GM21786 (cell line): ENCODE data around the gene SYT13.

Experiments
- ATAC-seq: cut with Tn5 transposase; IDR thresholded peaks from one replicate; pipeline ENCODE4 v1.9.1; 2021; ENCODE audit not compliant: unreplicated experiment

The SYT13 gene

DNA sequence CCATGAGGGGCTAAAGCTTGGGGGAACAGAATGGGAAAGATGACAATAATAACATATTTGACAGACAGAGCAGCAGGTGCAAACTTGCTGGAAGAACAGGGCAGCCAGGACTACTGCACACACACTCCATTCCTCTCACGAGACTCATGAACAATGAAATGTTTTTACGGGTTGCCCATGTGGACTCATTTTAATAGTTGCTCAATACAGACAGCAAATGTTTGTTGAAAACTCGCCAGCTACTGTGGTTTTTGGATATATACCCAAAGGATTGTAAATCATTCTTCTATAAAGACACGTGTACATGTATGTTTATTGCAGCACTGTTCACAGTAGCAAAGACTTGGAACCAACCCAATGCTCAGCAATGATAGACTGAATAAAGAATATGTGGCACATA lies 10.3 kb downstream of the SYT13 start:
- ATAC-seq, result no peak

DNA sequence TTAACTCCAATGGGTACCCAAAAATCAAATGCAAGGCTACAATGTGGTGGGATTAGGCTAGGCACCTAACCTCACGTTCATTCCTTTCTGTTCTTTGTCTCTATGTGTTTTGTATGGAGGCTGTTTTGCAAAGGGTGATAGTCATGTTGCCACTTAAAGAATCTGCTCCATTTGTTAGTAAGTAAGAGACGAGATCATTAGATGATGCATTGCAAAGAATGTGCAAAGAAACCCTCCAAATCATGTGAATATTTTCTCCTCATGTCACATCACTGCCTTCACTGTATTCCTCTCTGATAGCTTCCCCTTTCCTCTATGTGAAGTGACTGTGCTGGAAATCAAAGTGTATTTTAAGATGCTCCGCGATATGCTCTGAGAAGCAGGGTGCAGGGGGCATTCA lies 11.9 kb downstream of the SYT13 start:
- no peak for ATAC-seq

DNA sequence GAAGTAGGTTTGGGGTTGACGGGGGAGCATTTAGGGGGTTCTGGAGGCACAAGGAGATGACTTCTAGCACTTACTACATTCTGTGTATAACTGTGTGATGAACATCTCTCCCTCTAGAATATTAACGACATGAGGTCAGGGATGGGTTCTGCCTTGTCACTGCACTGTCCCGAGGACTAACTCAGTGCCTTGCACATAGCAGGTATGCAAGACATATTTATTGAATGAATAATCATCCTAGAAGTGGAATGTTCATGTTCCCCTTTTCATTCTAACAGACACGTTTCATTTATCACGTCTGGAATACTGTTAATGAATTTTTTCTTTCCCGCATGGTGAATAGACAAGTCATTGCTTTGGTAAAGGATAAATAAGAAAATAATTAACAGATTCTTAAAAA lies 12.6 kb downstream of the SYT13 start:
- no peak for ATAC-seq

DNA sequence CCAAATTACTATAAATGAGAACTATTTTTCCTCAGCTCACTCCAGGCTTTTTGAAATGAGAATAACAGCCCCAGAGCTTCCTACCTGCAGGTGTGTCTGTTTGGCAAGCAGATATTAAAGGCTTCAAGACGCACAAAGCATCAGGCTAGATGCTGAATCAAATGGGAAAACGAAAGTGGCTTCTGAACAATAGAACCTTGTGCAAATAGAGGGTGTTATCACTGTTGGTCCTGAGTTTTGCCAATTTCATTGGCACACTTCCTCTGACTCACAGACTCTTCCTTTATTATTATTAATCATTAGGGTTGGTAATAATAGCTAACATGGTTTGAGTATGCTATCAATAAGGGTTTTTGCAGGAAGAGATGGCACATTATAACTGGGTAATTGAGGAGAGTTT lies 13.4 kb downstream of the SYT13 start:
- ATAC-seq, result no peak

DNA sequence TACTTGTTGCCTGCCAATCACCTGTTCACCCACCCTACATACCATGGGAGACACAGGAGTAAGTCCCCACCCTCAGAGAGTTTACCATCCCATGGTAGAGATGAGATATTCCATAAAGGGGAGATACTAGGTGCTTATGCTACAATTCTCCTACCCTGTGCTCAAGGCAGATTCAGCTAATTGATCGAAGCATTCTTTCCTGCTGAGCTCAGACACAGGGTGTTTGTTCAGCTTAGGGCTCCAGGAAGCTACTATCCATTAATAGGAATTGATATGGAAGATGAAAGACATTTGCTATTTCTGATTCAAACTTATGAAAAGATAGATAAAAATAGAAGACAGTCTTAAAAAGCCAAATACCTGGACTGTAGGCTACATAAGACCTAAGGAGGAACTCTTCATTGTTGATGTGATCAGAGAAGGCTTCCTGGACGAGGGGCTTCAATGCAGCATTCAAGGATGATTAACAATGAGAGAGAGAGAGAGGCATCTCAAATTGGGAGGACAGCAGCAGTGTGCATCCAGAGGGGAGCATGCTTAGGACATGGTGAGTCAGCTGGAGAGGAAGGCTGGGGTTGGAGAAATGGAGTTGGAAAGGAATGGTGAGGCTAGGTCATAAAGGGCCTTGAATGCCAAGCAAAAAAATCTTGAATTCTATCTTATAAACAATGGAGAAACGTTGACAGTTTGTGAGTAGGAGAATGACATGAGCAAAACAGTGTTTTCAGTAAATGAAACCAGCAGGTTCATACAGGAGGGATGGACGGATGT lies 15.0 kb downstream of the SYT13 start:
- no peak for ATAC-seq

DNA sequence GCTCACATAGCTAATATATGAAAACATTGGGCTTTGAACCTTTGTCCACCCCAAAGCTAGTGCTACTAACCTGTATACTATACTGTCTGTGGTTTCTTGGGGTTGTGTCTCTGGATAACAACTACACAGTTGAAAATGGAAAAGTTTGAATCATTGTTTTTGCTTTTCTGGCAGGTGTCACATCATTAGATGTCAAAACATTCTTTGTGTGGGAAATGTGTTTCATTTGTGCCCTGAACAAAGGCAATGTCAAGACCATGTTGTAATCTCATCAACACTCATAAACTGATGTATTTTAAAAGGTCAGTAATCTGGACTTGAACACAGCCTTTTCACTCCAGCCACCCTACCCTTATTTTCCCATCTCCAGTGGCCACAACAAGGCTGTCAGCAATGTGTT lies 16.5 kb downstream of the SYT13 start:
- no peak for ATAC-seq

DNA sequence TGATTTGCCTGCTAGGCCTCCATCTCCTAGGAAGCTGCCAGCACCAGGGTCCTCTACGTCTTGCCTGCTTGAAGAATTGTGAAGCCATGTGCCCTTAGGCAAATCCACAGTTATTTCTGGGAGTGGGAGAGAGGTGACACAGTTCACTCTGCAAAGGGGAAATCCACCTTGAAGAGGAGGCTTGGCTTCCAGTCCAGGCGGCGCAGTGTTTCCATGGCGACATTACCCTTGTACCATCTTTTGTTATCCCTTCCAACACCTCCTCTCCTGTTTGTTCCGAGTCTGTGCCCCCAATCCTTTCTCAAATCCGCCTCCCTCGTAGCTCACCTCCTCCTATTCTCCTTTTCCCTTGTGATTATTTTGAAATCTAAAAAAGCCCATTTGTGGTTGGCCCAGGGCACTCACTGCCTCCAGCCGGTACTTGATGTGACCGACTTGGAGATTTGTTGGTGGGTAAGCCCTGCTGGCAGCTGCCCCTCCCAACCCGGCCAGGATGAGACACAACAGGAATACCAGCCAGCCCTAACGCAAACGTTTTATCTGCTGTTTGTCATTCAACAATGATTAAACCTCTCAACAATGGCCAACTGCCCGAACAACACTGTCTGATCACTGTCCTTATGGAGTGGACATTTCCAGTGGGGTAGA lies 18.4 kb downstream of the SYT13 start:
- ATAC-seq, result no peak

DNA sequence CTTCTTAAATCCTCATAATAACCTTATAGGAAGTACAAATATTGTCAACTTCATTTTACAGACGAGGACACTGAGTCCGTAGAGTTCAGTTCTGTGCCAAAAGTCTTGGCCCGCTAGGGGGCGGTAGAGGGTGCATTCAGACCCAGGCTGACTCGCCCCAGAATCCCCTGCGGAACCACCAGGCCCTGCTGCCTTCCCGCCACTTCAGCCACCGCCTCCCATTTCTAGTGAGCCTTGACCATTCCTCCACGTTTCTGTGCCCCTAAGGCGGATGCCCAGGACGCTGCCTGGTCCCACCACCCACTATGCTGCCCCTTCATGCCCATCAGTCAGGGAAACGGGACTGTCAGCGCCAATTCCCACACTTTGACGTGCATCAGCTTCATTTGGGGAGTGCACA lies 19.1 kb downstream of the SYT13 start:
- ATAC-seq, result no peak

DNA sequence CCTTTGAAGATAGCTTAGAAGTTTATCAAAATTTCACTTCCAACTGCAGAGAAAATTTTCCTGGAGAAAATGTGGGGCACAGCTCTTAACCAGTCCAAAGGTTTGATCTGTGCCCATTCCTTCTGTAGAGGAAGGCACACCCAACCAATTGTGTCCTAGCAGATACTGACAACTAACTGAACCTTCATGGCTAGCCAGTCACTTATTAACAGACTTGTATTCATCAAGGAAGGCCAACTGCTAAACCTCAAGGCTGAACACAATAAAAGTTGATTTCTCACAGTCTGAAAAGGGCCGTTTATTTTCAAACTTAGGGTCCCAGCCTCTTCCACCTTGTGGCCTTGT lies 19.5 kb downstream of the SYT13 start:
- ATAC-seq, result no peak

DNA sequence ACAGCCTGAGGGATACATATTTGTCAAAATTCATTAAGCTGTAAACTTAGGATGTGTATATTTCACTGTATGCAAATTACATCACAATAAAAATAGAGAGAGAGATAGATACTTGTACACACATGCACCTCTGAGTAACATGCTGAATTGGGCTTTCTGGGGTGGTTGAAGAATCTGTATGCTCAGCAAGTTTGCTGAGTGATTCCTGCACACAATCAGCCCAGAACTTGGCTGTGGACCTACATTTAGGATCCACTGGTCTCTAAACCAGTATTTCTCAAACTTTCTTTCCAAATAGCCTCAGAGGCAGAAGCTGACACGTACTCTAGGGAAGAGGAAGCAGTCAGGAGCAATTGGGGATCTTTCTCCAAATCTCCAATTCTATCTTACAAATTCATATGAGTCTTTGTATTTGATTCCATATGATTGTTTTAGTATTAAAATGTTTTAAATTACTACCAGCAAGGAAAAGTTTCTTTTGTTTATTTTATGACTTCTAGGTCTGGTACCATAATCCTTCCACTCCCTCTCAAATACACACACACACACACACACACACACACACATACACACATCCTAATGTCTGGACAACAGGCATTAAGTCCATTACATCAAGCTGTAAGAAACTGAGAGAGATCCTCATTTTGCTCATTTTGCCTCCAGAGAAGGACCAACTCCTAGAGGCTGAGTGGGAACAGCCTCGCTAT lies 20.0 kb downstream of the SYT13 start:
- ATAC-seq, result no peak

DNA sequence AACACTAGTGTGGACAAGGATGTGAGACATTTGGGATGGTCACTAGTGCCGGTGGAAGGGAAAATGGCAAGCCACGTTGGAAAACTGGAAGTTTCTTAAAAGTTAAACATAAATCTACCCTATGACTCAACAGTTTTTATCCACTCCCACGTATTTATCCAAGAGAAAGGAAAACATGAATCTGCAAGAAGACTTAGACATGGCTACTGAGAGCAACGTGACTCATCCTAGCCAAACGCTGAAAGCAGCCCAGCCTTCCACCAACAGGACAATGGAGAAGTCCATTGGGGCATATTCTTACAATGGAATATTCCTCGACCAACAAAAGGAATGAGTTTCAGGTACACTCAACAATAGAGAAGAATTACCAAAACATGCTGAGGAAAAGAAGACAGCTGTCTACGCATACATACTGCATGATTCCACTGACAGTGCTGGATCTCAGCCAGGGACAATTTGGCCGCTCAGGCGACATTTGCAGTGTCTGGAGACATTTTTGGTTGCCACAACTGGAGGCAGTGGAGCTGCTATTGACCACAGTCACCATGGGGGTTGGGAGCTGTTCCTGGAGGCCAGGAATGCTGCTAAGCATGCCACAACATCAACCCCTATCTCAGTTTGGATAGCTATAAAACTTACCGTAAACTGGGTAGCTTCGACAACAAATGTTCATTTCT lies 21.2 kb downstream of the SYT13 start:
- no peak for ATAC-seq

DNA sequence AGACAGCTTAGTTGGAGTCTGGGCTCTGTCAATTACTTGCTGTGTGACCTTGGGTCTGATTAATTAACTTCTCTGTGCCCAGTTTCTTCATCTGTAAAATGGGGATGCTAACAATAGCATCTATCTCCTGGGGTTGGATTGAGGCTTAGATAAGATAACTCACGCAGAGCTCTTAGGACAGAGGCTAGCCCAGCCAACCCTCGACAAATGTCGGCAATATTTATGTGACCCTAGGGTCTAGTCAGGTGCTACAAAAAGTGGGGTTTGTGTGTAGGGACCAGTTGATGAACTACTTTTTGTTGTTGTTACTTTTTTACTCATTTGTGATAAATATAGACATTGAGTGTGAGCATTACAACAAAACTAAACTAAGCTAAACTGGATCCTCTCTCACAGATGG lies 22.4 kb downstream of the SYT13 start:
- no peak for ATAC-seq

DNA sequence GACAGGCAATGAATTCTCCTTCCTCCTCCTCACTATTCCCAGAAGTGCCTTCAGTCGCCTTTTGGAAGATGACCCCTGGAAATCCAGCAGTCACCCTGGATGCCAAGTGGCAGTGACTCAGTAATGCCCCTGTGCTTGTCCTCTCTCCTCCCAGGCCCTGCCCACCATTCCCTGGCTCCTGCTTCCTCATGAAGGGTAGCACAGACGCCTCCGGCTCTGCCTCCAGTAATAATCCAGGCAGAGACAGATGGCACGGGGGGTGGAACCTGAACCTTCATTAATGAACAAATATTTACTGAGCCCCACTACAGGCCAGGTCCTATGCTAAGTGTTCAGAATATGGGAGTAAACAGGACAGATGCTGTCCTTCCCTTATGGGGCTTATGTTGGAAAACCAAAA lies 23.2 kb downstream of the SYT13 start:
- ATAC-seq, result no peak

DNA sequence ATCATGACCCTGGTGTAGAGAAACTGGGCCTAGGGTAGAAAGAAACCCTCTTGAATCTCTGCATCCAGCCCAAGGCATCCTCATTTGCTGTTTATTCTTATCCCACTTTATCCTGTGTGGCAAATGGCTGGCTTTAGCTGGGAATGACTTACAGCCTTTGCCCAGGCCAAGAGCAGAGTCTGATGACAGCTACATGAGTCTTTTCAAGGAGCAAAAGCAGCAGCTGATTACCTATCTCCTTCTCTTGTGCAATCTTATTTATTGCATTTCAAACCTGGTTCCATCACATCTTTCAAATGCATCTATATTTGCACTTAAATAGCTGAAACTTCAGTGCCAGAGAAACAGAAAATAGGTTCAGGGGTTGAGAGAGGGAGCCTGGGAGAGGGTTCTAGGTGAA lies 26.1 kb downstream of the SYT13 start:
- no peak for ATAC-seq

DNA sequence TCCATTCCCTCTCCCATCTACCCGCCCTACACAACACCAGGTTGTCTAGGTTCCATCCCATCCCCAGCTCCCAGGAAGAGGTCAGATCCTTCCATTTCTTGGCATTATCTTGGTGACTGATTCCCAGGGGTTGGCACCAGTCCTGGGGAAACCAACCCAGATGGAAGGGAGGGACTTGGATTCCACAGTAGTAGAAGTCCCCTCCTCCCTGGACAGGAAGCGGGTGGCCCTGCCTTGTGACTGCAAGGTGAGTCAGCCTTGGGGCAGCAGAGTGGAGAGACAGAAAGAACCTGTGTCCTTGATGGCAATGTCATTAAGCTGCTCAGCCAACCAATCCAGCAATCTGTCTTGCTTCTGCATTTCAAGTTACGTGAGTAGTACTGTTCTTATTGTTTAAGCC lies 26.5 kb downstream of the SYT13 start:
- ATAC-seq, result no peak

DNA sequence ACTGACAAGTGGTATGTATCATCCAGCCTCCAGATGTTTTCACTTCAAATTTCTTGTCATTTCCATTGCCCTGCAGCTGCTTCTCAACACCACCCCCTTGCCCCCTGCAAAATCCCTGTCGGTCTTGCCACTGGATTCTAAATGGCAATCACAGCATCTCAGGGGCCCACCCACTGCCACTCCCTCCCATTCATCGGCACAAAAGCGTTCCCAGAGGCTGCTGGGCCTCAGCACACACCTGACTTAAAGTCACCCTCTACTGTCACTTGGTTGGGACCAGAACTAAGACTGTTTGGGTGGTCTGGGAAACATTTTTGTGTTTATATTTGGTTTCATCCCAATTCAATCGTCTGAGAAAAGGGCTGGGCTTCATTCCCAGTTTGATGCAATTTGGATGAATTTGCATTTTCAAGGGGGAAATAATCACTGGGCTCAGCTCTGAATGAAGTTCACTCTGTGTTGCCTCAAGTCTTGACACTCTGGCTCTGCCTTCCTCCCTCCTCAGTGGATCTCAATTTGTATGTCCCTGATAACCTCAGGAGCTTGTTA lies 27.1 kb downstream of the SYT13 start:
- ATAC-seq, result no peak

DNA sequence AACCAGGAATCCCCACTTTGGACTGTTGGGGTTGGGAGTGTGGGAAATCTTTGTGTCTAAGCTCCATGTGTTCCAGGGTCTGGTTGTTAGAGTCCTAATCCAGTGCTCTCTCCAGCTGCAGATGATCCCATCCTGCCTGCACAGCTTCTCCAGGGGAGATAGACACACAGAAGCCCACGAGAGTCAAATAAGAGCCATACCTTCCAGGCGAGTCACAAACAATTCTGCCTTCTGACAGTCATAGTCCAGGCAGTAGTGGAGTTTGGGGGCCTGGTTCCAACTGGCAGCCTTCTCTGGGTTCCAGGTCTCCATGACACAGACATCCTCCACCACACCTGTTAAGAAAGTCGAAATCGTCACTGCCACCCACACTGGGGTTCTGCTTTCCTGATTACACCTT lies 32.1 kb downstream of the SYT13 start:
- ATAC-seq, result no peak

DNA sequence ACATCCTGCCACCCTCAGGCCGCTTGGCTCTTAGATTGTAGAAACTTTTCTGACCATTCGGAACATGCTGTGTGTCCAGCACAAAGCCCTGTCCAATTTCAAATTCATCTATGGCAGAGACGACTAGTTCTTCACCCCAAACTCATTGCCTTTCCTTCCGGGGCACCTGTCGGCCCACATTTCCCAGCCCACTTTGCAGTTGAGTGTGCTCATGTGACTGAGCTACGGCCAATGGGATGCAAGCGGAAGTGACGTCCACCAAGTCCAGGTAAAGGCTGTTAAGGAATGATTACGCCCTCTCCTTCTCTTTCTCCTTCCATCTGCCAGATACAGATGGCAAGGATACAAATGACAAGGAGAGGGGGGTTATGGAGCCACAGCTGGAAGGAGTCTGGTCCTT lies 32.5 kb downstream of the SYT13 start:
- no peak for ATAC-seq

DNA sequence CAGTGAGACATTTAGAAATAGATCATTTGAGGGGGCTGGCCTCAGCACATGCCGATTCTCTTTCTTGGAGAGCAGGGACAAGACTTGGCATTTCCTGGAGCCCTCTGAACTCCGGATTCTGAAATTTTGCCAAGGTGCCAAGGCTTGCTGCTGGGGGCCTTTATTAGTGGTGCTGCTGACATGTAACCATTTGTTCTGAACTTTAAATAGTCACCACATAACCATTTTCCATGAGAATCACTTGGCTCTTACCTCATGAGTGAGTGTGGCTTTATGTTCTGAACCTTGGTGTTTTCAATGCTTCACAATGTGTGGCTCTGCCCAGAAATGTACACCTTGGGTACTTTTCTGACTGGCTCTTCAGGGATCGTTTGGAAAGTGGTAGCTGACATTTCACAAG lies 33.3 kb downstream of the SYT13 start:
- no peak for ATAC-seq

DNA sequence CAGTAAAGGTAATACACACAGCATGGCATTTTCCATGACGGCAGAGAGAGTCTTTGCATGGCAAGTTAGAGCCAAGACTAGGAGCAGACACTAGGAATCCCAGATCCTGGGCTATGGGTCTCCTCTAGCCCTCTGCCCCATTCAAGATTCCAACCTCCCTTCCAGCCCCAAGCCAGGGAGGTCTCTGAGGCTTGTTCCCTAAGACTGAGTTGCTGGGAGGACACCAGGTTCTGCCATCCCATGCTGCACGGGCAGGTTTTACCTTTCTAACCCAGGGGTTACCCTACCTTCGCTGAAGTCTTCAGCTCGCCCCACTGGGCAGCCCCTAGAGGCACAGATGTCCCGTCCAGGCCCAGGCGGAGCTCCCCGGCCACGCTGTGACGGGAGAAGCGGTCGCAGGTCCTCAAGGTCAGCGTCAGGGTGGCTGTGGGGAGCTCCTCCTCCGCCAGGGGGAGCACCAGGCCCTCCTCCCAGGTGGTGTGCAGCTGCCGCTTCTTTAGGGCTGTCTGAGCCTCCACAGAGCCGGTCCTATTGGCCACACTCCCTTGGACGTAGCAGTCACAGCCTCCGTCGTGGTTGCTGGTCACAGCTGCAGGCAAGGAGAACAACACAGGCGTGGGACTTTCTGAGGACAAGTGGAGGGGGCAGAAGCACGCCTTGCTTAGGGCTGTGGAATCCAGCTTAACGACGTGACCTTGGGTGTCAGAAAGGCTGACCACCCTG lies 33.8 kb downstream of the SYT13 start:
- no peak for ATAC-seq
